ENCODE measurements around the gene FFAR1.

FFAR1 gene

DNA sequence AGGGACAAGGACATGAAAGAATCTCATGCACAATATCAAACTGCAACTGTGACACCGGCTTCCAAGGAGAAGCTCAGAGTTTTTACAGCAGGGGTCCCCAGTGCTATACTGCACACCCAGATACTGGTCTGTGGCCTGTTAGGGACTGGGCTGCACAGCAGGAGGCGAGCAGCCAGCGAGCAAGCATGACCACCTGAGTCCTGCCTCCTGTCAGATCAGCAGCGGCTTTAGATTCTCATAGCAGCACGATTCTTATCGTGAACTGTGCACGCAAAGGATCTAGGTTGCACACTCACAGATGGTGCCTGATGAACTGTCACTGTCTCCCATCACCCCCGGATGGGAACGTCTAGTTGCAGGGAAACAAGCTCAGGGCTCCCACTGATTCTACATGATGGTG is 31.8 kb upstream of the FFAR1 start:
- no peak for DNase-seq

DNA sequence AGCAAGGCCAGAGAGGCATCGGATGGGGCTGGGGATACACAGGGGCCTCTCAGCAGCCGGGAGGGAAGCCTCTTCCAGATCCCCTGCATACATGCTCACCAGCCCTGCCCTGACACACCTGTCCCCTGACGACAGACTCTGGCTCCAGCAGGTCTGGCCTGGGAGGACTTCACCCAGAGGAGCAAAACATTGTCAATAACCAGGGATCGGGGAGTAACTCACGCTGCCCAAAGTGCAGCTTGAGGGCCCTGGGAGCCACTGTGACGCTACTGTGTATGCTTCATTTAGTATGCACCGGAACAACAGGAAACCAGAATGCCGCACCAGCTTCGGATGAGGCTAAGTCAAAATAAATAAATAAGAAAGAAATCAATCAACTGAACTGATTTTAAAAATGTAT is 31.1 kb upstream of the FFAR1 start:
- DNase-seq: no peak

DNA sequence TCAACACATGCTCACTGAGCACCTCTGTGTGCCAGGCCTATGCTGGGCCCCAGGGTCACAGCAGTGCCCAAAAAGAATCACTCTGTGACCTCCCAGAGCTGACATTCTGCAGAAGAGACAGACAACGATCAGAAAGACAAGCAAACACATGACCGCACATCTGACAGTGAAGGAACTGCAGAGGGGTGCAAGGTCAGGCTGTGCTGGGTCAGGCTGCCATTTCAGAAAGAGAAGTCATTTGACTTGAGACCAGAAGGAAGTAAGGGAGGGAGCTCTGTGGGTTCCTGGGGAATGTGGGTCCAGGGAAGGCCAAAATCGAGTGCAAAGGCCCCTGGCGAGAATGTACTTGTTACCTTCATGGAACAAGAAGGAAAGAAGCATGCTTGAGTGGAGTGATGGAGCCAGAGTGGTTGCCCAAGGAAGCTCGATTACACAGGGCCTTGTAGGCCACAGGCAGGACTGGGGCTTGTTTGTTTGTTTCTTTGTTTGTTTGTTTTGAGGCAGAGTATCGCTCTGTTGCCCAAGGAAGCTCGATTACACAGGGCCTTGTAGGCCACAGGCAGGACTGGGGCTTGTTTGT is 30.1 kb upstream of the FFAR1 start:
- no peak for DNase-seq

DNA sequence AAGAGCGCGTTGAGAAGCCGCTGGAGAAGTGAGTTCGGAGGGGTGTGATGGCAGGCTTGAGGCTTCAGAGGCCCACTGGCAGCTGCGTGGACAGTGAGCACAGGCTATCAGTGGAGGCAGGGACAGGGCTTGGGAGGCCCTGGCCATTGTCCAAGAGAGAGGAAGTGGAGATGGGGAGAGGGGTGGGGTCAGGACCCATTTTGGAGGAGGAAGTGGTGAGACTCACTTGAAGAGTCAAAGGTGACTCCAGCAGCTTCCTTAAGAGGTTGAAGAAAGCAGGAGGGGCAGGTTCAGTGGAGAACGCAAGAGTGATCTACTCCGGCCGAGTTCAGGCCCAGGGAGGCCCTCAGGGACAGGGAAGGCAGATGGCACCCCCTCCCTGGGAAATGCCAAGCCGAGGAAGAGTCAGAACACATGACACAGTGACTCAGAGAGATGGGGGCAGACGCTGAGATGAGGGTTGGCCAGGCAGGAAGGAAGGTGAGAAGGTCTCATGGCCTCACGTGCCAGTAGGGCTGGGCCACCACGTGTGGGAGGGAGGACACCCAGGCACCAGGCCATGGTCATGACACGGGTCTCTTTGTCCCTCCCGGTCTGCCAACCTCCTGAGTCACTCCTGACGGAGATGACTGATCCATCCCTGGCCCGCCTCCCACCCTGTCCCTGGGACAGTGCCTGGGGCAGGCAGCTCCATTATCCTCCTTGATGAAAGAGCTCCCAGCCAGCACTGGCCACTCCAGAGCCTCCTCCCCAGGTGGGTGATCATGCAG is 28.8 kb upstream of the FFAR1 start:
- no peak for DNase-seq

DNA sequence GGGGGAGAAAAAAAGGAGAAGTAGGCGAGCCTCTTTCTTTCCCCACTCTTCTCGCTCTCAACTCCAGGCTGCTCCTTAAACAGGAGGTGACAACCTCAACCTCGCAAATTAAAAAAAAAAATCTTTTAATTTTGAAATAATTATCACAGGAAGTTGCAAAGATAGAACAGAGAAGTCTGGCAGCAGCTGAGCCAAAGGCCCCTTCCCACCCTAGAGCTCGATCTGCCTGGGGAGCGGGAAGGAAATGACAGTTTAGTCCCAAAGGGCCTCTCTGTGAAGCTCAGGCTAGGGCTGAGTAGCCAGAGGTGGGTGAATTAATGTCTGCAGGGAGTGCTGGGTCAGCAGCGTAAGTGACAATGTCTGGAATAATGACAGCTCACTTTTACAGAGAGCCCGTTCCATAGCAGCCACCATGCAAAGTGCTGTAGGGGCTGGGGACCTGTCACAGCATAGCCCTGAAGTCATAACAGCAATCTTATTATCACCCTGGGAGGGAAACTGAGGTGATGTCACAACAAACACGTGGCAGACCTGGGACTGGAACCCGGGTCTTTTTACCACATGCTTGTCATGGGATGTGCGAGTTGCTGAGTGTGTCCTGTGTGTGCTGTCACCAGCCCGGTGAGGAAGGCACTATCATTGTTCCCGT is 27.5 kb upstream of the FFAR1 start:
- DNase-seq: no peak

DNA sequence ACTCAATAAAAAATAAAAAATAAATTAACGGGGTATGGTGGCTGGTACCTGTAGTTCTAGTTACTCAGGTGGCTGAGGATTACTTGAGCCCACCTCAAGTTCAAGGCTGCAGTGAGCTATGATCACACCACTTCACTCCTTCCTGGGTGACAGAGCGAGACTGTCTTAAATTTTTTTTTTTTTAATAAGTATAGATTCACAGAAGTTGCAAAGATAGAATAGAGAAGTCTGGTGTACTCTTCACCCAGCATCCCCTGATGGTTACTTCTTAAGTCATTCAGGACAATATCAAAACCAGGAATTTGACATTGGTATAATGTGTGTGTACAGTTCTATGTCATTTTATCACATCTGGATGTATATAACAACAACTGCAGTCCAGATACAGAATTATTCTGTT is 26.4 kb upstream of the FFAR1 start:
- DNase-seq: no peak

DNA sequence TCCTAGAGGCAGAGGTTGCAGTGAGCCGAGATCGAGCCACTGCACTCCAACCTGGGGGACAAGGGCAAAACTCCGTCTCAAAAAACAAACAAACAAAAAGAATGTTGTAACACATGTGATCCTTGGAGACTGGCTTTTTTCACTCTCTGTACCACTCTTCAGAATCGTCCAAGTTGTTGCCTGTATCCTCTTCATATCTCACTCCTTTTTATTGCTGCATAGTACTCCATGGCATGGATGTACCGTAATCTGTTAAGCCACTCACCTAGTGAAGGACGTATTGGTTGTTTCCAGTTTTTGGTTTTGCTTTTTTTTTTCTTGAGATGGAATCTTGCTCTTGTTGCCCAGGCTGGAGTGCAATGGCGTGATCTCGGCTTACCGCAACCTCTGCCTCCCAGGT is 25.7 kb upstream of the FFAR1 start:
- DNase-seq: no peak

DNA sequence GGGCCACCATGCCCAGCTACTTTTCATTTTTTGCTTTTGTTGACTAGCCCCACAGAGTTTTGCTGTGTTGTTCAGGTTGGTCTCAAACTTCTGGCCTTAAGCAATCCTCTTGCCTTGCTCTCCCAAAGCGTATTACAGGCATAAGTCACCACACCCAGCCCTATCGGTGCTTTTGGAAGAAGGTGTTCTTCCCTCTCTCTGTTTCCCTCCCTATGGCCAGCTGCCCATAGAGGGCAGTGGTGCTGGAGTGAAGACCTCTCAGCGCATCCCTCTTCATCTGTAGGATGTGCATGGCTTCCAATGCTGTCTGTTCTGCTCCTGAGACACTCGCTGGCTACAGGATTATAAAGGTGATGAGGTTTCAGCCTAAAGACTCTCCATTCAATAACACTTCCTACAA is 20.1 kb upstream of the FFAR1 start:
- DNase-seq: no peak

DNA sequence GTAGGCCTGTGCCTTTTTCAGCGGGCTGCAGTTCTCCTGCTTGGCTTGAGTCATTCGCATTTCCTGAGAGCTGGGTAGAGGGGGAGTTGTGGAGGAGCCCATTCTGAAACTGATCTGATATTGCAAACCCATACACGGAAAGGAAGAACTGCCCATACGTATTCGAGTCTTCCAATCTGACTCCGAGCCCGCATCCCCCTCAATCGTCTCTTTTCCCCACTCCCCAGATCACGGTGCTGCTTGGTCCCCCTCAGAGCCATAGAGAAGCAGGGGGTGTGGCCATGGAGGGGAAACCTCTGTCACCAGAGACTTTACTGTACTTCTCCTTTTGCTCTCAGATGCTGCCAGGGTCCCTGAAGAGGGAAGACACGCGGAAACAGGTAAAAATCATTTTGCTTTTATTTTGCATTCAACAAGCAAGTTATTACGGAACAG is 18.8 kb upstream of the FFAR1 start, which contains the start of gene CD22:
TSS of gene CD22 (plus strand) at position 337 of the 435 bp plus-strand sequence. CDS start 2,854 bp downstream, outside the sequence.
- no peak for DNase-seq

DNA sequence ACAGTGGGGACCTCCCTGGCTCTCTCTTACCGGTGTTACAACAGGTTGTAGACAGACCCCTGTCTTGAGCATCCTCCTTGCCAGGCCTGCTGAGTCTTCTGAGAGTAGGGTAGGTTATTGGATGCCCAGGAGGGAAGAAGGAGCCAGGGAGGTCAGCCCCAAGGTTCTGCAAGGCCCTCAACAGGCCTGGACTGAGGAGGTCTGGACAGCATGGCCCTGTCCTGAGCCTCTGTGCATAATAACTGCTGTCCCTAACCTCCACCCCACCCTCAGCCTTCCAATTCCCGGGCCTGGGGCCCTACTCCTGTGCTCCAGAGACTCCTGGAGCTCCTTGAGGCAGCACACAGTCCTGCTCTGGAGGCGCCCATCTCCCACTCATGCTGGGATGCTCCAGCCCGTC is 18.4 kb upstream of the FFAR1 start:
- DNase-seq: no peak

DNA sequence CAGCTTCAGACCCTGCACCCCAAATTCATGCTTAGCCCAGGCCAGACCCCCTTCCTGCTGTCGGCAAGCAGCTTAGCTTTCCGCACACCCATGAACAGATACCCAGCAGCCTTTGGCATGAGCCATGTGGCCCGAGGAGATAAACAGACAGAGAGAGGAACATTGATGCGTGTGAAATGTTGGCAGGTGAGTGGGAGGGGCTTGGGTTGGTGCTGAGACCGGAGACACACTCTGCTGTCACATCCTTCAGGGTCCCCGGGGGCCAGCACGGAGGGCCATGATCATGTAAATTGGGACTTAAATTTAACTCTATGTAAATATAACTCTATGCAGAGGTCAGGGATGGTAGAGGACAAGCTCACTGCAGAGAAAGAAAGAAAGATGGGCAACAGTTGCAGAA is 17.2 kb upstream of the FFAR1 start:
- DNase-seq: no peak

DNA sequence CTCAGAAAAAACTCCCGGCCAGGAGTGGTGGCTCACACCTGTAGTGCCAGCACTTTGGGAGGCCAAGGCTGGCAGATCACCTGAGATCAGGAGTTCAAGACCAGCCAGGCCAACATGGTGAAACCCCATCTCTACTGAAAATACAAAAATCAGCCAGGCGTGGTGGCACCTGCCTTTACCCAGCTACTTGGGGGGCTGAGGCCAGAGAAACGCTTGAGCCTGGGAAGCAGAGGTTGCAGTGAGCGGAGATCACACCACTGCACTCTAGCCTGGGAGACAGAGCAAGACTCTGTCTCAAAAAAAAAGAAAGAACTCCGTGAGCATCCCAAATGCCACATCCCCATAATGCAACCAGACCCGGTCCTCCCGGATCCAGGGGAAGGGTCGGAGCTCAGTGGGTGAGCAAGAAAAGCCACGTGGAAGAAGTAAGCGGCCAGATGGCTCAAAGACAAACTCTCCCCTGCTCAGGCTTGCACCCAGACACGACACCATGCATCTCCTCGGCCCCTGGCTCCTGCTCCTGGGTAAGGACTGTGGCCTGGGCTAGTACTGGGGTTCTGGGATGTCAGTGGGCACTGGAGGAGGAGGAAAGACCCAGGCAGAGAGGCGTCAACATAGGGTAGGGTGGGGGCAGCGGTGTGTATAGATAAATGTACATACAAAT is 16.0 kb upstream of the FFAR1 start:
- DNase-seq: no peak

DNA sequence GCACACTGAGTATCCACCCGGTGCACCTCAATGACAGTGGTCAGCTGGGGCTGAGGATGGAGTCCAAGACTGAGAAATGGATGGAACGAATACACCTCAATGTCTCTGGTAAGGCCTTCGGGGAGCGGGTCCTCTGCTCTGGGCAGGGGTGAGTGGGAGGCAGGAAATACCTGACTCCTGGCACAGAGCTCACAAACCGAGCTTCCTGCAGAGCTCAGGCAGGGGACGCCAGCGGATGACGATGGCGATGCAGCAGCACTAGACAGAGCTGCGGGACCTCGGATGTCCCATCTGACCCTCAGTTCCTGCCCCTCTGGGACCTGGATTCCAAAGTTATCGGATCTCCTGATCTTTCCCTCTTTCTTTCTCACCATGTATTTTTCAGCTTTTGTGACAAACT is 14.9 kb upstream of the FFAR1 start:
- DNase-seq: no peak

DNA sequence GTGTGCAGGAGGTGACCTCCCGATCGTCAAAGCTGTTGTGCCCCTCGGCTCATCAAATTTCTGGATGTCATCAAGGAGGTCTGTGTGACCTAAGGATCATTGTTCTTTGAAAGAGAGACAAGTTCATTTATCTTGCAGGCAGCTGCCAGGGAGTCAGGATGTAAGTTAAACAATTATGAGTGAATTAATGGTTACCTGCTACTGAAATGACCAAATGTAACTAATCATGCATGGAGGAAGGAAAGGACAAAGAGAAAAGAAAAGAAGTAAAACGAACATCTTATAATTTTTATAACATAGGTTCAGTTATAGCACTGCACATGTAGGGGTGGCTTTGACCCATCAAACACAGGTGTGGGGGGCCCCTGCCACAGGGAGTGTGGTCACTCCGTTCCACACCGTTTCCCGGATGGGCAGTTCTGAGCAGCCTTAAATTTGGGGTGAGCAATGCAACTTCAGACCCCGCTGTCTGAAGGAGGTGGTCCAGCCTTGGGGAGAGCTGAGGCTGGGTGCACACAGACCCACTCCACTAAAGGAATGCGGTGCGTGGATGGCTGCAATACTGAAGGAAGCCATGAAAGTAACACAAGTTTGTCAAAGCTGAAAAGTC is 13.5 kb upstream of the FFAR1 start:
- no peak for DNase-seq

DNA sequence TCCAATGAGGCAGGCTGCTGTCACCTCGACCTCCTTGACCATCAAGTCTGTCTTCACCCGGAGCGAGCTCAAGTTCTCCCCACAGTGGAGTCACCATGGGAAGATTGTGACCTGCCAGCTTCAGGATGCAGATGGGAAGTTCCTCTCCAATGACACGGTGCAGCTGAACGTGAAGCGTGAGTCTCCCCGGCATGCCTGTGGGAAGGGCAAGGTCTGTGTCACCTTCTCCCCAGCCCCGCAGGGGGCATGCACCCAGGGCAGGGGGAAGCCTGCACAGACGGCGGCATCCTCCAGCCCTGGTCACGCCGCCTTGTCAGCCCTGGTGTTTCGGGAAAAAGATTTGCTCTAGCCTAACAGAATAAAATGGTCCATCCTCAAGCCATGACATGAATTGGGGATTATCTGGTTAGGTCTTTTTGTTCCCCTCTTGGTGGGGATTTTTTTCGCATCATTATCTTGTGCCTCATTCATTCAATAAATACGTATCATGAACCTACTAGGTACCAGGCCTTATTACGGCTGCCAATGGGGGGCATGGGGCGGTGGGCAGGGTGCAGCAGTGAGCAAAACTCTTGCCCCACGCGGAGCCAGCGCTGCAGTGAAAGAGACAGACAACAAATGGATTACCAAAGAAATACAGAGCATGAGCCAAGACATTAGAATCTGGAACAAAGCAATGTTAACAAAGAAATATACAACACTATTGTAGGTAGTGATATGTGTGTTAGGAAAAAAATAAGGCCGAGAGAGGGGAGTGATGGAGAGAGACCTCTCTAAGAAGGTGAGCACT is 11.3 kb upstream of the FFAR1 start:
- DNase-seq: no peak

DNA sequence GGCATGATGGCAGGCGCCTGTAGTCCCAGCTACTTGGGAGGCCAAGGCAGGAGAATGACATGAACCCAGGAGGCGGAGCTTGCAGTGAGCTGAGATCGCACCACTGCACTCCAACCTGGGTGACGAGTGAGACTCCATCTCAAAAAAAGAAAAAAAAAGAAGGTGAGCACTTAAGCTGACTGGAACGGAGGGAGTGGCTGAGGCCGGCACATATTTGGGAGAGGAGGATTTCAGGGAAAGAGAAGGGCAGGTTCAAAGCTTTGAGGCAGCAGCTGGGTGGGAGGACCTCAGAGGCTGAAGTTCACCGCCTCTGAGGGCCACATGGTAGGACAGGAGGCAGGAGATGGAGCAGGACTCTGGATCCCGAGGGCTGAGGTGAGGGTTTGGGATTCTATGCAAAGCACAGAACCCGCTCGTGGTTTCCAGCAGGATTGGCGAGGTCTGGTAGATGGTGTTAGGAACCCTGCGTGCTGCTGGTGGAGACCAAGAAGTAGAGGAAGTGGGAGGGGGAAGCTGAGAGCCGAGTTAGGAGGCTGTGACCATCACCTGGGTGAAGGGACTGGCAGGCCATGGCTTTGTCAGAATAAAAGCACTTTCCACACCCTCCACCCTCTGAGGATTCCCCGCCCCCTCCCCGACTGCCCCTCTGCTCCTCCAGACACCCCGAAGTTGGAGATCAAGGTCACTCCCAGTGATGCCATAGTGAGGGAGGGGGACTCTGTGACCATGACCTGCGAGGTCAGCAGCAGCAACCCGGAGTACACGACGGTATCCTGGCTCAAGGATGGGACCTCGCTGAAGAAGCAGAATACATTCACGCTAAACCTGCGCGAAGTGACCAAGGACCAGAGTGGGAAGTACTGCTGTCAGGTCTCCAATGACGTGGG is 10.4 kb upstream of the FFAR1 start:
- DNase-seq: no peak

DNA sequence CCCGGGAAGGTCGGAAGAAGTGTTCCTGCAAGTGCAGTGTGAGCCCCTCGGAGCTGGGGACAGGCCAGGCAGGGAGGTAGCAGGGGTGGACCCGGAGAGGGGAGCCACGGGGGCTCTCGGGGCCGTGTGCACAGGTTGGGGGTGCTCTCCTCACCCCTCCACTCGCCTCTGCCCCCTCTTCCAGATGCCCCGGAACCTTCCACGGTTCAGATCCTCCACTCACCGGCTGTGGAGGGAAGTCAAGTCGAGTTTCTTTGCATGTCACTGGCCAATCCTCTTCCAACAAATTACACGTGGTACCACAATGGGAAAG is 9.8 kb upstream of the FFAR1 start:
- DNase-seq: no peak

DNA sequence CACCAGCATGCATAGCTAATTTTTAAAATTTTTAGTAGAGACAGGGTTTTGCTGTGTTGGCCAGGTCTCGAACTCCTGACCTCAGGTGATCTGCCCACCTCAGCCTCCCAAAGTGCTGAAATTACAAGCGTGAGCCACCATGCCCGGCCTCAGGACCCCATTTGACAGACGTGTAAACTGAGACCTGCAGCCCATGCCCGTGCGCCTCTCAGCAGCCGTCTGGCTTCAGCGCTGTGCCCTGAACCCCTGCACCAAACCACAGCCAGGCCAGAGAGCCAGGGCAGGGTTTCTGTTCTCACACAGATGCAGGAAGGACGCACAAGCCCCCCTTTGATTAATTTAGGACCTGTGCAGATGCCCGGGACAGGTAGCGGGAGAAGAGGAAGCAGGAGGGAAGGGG is 7.3 kb upstream of the FFAR1 start:
- no peak for DNase-seq

DNA sequence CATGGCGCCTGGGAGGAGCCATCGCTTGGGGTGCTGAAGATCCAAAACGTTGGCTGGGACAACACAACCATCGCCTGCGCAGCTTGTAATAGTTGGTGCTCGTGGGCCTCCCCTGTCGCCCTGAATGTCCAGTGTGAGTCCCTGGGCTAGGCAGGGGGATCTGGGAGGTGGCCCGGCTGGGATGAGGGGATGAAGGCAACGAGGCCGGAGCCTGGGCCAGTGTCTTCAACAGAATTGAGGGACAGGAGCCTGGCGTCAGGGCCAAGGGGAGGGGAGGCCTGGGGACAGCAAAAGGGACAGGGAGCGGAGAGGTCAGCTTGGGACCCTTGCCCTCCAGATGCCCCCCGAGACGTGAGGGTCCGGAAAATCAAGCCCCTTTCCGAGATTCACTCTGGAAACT is 6.7 kb upstream of the FFAR1 start:
- DNase-seq: no peak

DNA sequence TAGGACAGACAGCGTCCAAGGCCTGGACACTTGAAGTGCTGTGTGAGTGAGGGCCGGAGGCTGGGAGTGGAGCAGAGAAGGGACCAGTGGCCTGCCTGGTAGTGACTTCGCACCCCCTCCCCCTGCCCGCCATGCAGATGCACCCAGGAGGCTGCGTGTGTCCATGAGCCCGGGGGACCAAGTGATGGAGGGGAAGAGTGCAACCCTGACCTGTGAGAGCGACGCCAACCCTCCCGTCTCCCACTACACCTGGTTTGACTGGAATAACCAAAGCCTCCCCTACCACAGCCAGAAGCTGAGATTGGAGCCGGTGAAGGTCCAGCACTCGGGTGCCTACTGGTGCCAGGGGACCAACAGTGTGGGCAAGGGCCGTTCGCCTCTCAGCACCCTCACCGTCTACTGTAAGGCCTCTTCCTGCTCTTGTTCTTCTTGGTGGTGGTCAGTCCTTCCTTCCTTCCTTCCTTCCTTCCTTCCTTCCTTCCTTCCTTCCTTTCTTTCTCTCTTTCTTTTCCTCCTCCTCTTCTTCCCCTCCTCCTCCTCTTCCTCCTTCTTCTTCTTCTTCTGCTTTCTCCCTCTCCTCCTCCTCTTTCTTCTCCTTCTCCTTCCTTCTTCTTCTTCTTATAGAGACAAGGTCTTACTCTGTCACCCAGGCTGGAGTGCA is 6.0 kb upstream of the FFAR1 start:
- no peak for DNase-seq

DNA sequence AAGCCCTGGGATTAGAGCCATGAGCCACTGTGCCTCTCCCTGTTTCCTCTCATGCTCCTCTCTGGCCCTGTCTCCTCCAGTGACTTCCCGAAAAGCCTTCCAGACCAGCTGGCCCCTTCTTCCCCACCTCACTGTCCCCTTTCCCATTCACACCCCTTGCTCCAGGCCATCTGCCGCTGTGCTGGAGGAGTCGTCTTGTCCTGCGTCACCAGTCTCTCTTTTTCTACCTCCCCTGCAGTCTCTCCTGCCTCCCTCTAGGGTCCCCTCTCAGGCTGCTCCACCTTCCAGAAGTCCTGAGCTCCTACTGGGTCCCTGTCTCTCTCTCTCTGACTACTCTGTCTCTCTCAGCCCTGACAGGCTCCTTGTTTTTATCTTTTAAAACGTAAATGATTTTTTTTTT is 5.3 kb upstream of the FFAR1 start:
- no peak for DNase-seq
